ENCODE data around the gene NEMP2. TPM values are rescaled to one million over a fixed set of nuclear protein-coding genes. Genes with fewer than 3 reads are reported as not detected.

NEMP2 gene
- total and polyA plus RNA-seq, 2 of the 8 experiments (the other 6 are each of a cell fraction or from before 2014, with no cell fraction given): 3.1 to 5.3 TPM

DNA sequence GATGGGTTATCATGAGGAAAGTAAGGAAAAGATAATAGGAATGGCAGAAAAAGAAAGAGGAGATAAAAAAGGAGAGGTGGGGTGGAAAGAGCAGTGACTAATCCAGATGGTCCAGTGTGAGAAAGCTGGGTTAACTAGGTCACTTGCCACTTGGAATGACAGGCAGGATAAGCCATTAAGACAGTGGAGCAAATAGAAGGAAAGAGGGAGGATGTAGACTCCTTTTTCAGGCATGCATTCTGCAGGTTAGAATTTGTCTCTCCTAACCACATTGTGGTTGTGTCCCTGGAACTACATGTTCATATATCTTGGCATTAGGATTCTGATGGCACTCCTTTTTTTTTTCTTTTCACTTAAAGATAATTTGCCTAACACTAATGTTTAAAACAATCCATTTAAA lies 13.4 kb upstream of the NEMP2 start:
- Histone ChIP-seq H3K4me1 (replicated peaks in 1 of 4; ENCODE audit: control insufficient read depth in 3 of 4, insufficient read depth in 4 of 4, low read length in 3 of 4) (no peaks in the 10 kb centered on the region), H2AFZ (ENCODE audit: low read length) (no peak overlapping the region), H4K5ac (ENCODE audit: insufficient read length, low read depth, low read length) (no peak overlapping the region), H2BK120ac (replicated peaks; ENCODE audit: low read depth, low read length) (no peak overlapping the region), H3K4me2 (ENCODE audit: insufficient read depth in 1 of 2, low read depth in 2 of 2, low read length in 2 of 2) (no peak overlapping the region), H3K27ac (ENCODE audit: low read depth, low read length) (no peak overlapping the region), H4K91ac (replicated peaks; ENCODE audit: insufficient read length, low read length) (no peak overlapping the region), H2BK20ac (ENCODE audit: low read length) (no peak overlapping the region), H3K18ac (ENCODE audit: extremely low read depth, low read length) (no peak overlapping the region), H4K20me1 (replicated peaks in 1 of 2; ENCODE audit: control insufficient read depth in 1 of 2, insufficient read depth in 2 of 2, low read length in 2 of 2) (no peaks in the 10 kb centered on the region), H3K14ac (ENCODE audit: insufficient read length) (no peak overlapping the region), H3K4me3 (ENCODE audit: extremely low read depth in 1 of 4, insufficient read depth in 2 of 4, low read depth in 3 of 4, low read length in 4 of 4) (no peak overlapping the region), H4K8ac (ENCODE audit: extremely low read depth, insufficient read depth, low read length) (no peak overlapping the region), H3K56ac (replicated peaks; ENCODE audit: insufficient read length, low read depth, low read length) (no peak overlapping the region), H3K23me2 (ENCODE audit: low read depth, low read length) (no peaks in the 10 kb centered on the region), H3K27me3 (replicated peaks in 1 of 4; ENCODE audit: control insufficient read depth in 3 of 4, extremely low read depth in 1 of 4, insufficient read depth in 3 of 4, low read length in 3 of 4) (no peaks in the 10 kb centered on the region), H2AK5ac (ENCODE audit: low read depth, low read length) (no peak overlapping the region), H3K9ac (replicated peaks in 1 of 4; ENCODE audit: extremely low read depth in 1 of 4, low read depth in 3 of 4, low read length in 3 of 4) (no peak overlapping the region), H3K79me1 (ENCODE audit: low read depth, low read length) (no peaks in the 10 kb centered on the region), H3K23ac (ENCODE audit: insufficient read length) (no peak overlapping the region), H2BK5ac (ENCODE audit: low read depth, low read length) (no peak overlapping the region), H3K36me3 (ENCODE audit: control insufficient read depth in 2 of 4, insufficient read depth in 4 of 4, low read length in 3 of 4) (no peaks in the 10 kb centered on the region), H3K4ac (replicated peaks; ENCODE audit: insufficient read length, low read depth, low read length) (no peak overlapping the region), H3K79me2 (ENCODE audit: control insufficient read depth in 1 of 2, insufficient read depth in 2 of 2, low read length in 2 of 2) (no peaks in the 10 kb centered on the region), H3K9me3 (ENCODE audit: insufficient read depth in 2 of 2, low read depth in 1 of 2, low read length in 1 of 2) (no peaks in the 10 kb centered on the region), H2BK12ac (ENCODE audit: low read depth, low read length) (no peak overlapping the region), H2BK15ac (ENCODE audit: low read length) (no peak overlapping the region)
- no peak for DNase-seq (ENCODE audit: low read depth in 1 of 2, low spot score in 2 of 2)
- POLR2A ChIA-PET (ENCODE audit: partially characterized antibody): no interaction called here
- CTCF ChIA-PET (ENCODE audit: partially characterized antibody): interaction anchor here (1.2 kb wide), 1 partner anchor 17 kb away, joined by 3 read pairs; no protein-coding TSS in a partner anchor
- no peak for FAIRE-seq
- TF ChIP-seq RAD21 (IDR thresholded peaks at IDR 0.05 in 1 of 2, conservative IDR thresholded peaks at IDR 0.05 in 1 of 2; ENCODE audit: low read depth in 2 of 2, low read length in 2 of 2): no peak
- TF ChIP-seq, protein P1, sequence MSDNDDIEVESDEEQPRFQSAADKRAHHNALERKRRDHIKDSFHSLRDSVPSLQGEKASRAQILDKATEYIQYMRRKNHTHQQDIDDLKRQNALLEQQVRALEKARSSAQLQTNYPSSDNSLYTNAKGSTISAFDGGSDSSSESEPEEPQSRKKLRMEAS (IDR thresholded peaks at IDR 0.05): no peak
- no peak for TF ChIP-seq GABPA (IDR thresholded peaks at IDR 0.05; ENCODE audit: borderline replicate concordance, insufficient read depth, low read length)
- TF ChIP-seq, protein P2, sequence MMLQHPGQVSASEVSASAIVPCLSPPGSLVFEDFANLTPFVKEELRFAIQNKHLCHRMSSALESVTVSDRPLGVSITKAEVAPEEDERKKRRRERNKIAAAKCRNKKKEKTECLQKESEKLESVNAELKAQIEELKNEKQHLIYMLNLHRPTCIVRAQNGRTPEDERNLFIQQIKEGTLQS (IDR thresholded peaks at IDR 0.05; ENCODE audit: insufficient read depth, low read depth, low read length): no peak
- no peak for TF ChIP-seq CTBP2 (IDR thresholded peaks at IDR 0.05; ENCODE audit: borderline replicate concordance, insufficient read depth, insufficient read length, low read length)
- no peak for TF ChIP-seq CBX5 (IDR thresholded peaks at IDR 0.05; ENCODE audit: low read depth, low read length)
- TF ChIP-seq TAF7 (optimal IDR thresholded peaks at IDR 0.05; ENCODE audit: borderline replicate concordance, low read depth, low read length): no peak
- TF ChIP-seq SP2 (IDR thresholded peaks at IDR 0.05; ENCODE audit: low read length): no peak
- no peak for TF ChIP-seq RFX5 (IDR thresholded peaks at IDR 0.05; ENCODE audit: borderline replicate concordance, low read depth, low read length)
- TF ChIP-seq SIN3A (conservative IDR thresholded peaks at IDR 0.05 in 1 of 2, IDR thresholded peaks at IDR 0.05 in 1 of 2; ENCODE audit: low read depth in 1 of 2, low read length in 2 of 2): no peak
- TF ChIP-seq PHF8 (conservative IDR thresholded peaks at IDR 0.05; ENCODE audit: low read depth, low read length): no peak
- TF ChIP-seq EGR1 (IDR thresholded peaks at IDR 0.05; ENCODE audit: borderline replicate concordance, low read depth, low read length): no peak
- TF ChIP-seq RXRA (IDR thresholded peaks at IDR 0.05; ENCODE audit: insufficient read depth, low read depth, low read length): no peak
- no peak for TF ChIP-seq CHD1 (IDR thresholded peaks at IDR 0.05; ENCODE audit: low read depth, low read length)

Measured in H1 (cell line).